Tibial artery (tissue), 4 donors: Measurements from ENCODE around the gene PRMT7.

Source experiments
- DNase-seq, 2 donors: peaks; one replicate each; pipeline ENCODE4 v3.0.0-alpha.2; 2019
- H3K27ac ChIP-seq, 2 donors: fragments of 200-600 bp; sonication (generic) in 1 of 2; 1 replicate in 1 of 2; 2 replicates in 1 of 2; pipeline ENCODE4 v1.5.1; 2018 to 2019; ENCODE audit warnings: mild to moderate bottlenecking in 1 of 2
- H3K27me3 ChIP-seq, 2 donors: fragments of 200-600 bp; sonication (generic) in 1 of 2; one replicate each; pipeline versions ENCODE4 v1.5.1 to v1.6.0; 2016 to 2019
- H3K36me3 ChIP-seq, 3 donors: fragments of 200-600 bp; sonication (generic) in 2 of 3; one replicate each; pipeline ENCODE4 v1.5.1; 2016 to 2019; ENCODE audit warnings: mild to moderate bottlenecking in 2 of 3
- H3K4me1 ChIP-seq, 4 donors: fragments of 200-600 bp; sonication (generic) in 2 of 4; 1 replicate in 3 of 4; 2 replicates in 1 of 4; pipeline ENCODE4 v1.5.1; 2016 to 2019
- H3K4me3 ChIP-seq, 2 donors: fragments of 200-600 bp; sonication (generic) in 1 of 2; 1 replicate in 1 of 2; 2 replicates in 1 of 2; pipeline ENCODE4 v1.5.1; 2018 to 2019; ENCODE audit warnings: mild to moderate bottlenecking in 2 of 2
- H3K9me3 ChIP-seq, 3 donors: fragments of 200-600 bp; sonication (generic) in 1 of 3; one replicate each; pipeline ENCODE4 v1.5.1; 2016 to 2019
- CTCF ChIP-seq, 2 experiments: fragments of 200-600 bp in 1 of 2; fragments of 450-650 bp in 1 of 2; IDR thresholded peaks; one replicate each; pipeline ENCODE4 v1.5.1; 2017 to 2019; ENCODE audit warnings: antibody characterized with exemption in 2 of 2, mild to moderate bottlenecking in 1 of 2, moderate library complexity in 1 of 2
- intact Hi-C: fragments of 100-400 bp; cut with DNase I; formaldehyde crosslinking; loops from one replicate; pipeline ENCODE4 v1.15.0; 2023; ENCODE audit warnings: low total_unique reads

Gene PRMT7

GRCh38 chr16:68406458-68407152 lies 95.8 kb downstream of the PRMT7 start:
- TF ChIP-seq CTCF (IDR thresholded peaks at IDR 0.05) = no peak
- Histone ChIP-seq H3K9me3 (no peaks in the 10 kb centered on the region), H3K27ac (no peak overlapping the region), H3K27me3 (peaks cover 0 to 38% of the 10 kb centered on the region in 2 donors), H3K36me3 (no peaks in the 10 kb centered on the region), H3K4me1 (no peaks in the 10 kb centered on the region), H3K4me3 (no peak overlapping the region)
- intact Hi-C loops = no loop called here
- DNase-seq = no peak
